ENCODE results near the gene ABLIM3.

GRCh38 chr5:149130121-149130914 is 11.0 kb upstream of the ABLIM3 start:
- TF ChIP-seq, protein P1, sequence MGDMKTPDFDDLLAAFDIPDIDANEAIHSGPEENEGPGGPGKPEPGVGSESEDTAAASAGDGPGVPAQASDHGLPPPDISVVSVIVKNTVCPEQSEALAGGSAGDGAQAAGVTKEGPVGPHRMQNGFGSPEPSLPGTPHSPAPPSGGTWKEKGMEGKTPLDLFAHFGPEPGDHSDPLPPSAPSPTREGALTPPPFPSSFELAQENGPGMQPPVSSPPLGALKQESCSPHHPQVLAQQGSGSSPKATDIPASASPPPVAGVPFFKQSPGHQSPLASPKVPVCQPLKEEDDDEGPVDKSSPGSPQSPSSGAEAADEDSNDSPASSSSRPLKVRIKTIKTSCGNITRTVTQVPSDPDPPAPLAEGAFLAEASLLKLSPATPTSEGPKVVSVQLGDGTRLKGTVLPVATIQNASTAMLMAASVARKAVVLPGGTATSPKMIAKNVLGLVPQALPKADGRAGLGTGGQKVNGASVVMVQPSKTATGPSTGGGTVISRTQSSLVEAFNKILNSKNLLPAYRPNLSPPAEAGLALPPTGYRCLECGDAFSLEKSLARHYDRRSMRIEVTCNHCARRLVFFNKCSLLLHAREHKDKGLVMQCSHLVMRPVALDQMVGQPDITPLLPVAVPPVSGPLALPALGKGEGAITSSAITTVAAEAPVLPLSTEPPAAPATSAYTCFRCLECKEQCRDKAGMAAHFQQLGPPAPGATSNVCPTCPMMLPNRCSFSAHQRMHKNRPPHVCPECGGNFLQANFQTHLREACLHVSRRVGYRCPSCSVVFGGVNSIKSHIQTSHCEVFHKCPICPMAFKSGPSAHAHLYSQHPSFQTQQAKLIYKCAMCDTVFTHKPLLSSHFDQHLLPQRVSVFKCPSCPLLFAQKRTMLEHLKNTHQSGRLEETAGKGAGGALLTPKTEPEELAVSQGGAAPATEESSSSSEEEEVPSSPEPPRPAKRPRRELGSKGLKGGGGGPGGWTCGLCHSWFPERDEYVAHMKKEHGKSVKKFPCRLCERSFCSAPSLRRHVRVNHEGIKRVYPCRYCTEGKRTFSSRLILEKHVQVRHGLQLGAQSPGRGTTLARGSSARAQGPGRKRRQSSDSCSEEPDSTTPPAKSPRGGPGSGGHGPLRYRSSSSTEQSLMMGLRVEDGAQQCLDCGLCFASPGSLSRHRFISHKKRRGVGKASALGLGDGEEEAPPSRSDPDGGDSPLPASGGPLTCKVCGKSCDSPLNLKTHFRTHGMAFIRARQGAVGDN (IDR thresholded peaks at IDR 0.05) = no peak
- TF ChIP-seq SMAD5 (IDR thresholded peaks at IDR 0.05; ENCODE audit: low read depth) = no peak
- no peak for TF ChIP-seq MYC (IDR thresholded peaks at IDR 0.05; ENCODE audit: insufficient read depth, insufficient read length, insufficient replicate concordance, low read length, severe bottlenecking)
- TF ChIP-seq HCFC1 (IDR thresholded peaks at IDR 0.05; ENCODE audit: low read length) = no peak
- no peak for TF ChIP-seq YY1 (IDR thresholded peaks at IDR 0.05; ENCODE audit: low read depth, low read length)
- no peak; a peak in 1 of 6 replicates for TF ChIP-seq CTCF (IDR thresholded peaks at IDR 0.05 in 2 of 3, conservative IDR thresholded peaks at IDR 0.05 in 1 of 3; ENCODE audit: control insufficient read depth in 2 of 3, extremely low read depth in 1 of 3, insufficient read depth in 1 of 3, low read depth in 3 of 3, low read length in 3 of 3)
- TF ChIP-seq POLR2AphosphoS5 (IDR thresholded peaks at IDR 0.05; ENCODE audit: low read length) = no peak
- no peak for TF ChIP-seq GABPA (IDR thresholded peaks at IDR 0.05; ENCODE audit: low read depth)
- TF ChIP-seq ESRRA (IDR thresholded peaks at IDR 0.05; ENCODE audit: low read length) = no peak
- TF ChIP-seq ZNF24 (IDR thresholded peaks at IDR 0.05) = no peak
- no peak for TF ChIP-seq PAX8 (IDR thresholded peaks at IDR 0.05)
